K562 treated with DMSO at 1 percent for 24 hours (cell line): ENCODE data around the gene CXCL13. TPM values are rescaled to one million over a fixed set of nuclear protein-coding genes. Genes with fewer than 3 reads are reported as not detected.

Experiments used
- total RNA-seq: library from RNA; unstranded; fragments of 300-600 nt; gene quantifications from 2 replicates; pipeline ENCODE4 v1.2.3, GENCODE V29; 2022; ENCODE audit warnings: low read depth; ENCODE audit not compliant: insufficient read depth

The CXCL13 gene
- total RNA-seq: not detected in 2 replicates

GRCh38 chr4:77605210-77605902, at the start of gene CXCL13:
TSS of gene CXCL13 (plus strand) at chr4:77605820. CDS start at chr4:77605866, 46 bp downstream.

Other genes starting within 250 kb of the CXCL13 start
- 8.4 and 10.7 TPM in 2 replicates for gene CNOT6L, start 213.5 kb downstream of the CXCL13 start, total RNA-seq